HG02588 (cell line): ENCODE data around the gene CALN1.
"Not testable (repeated sequence)": the region's sequence is repeated elsewhere in the genome, so short reads cannot be mapped to it uniquely, and the experiment has no call there.

Experiments used
- ATAC-seq: cut with Tn5 transposase; IDR thresholded peaks from one replicate; pipeline ENCODE4 v1.9.1; 2021; ENCODE audit warnings: mild to moderate bottlenecking, moderate library complexity; ENCODE audit not compliant: unreplicated experiment

Gene CALN1

DNA sequence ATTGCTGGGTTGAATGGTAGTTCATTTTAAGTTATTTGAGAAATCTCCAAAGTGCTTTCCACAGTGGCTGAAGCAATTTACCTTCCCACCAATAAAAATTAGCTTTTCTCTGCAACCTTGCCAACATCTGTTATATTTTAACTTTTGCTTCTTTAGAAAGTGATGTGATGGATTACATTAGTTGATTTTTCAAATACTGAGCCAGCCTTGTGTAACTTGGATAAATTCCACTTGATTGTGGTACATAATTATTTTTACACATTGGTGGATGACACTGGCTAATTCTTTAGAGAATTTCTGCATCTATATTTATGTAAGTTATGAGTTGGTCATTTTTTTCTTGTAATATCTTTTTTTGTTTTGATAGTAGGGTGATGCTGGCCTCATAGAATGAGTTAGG lies 646.1 kb downstream of the CALN1 start:
- no peak for ATAC-seq

- no peak for ATAC-seq
Observed at GRCh38 chr7:71761336-71761735, 650.8 kb downstream of the CALN1 start.

DNA sequence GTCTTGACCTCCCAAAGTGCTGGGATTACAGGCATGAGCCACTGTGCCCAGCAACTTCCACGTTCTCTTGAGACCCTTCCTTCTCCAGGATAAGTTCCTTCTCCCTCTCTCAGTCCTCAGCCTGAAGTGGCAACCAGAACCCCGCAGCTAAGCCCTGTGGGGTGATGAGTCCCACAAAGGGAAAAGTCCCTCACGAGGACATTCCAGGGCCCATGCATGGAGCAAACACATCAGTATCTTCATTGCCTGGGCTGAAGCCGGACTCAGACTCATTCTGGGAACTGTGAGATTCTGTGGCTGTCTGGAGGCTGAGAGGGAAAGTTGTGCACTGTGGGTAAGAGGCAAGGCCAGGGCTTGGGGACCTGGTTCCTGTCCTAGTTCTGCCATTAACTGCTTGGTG lies 657.3 kb downstream of the CALN1 start:
- no peak for ATAC-seq

GRCh38 chr7:71753956-71754664 lies 658.0 kb downstream of the CALN1 start:
- ATAC-seq: no peak

GRCh38 chr7:71753236-71753635 lies 658.9 kb downstream of the CALN1 start:
- ATAC-seq: no peak

GRCh38 chr7:71752171-71752935 lies 659.8 kb downstream of the CALN1 start:
- no peak for ATAC-seq

DNA sequence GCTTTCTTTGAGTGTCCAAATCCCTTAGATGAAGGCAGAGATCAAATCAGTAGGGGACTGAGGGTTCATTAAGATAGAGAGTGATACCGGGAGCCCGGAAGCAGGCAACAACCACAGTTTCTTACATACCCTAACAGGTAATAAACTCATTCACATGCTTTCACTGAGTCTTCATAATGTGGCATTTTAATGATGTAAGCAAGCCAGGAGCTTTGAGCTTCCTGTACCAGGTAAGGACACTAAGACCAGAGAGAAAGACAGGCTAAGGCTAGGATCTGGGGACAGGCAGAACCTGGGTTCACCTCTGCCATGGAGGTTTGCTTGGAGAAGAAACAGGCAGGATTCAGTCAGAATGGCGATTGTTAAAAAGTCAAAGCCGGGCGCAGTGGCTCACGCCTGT lies 661.8 kb downstream of the CALN1 start:
- no peak for ATAC-seq

- ATAC-seq: no peak
Observed at GRCh38 chr7:71746006-71746405, 666.1 kb downstream of the CALN1 start.

GRCh38 chr7:71740174-71740560 lies 672.0 kb downstream of the CALN1 start:
- no peak for ATAC-seq

- ATAC-seq: no peak
Observed at GRCh38 chr7:71739520-71740173, 672.5 kb downstream of the CALN1 start.

DNA sequence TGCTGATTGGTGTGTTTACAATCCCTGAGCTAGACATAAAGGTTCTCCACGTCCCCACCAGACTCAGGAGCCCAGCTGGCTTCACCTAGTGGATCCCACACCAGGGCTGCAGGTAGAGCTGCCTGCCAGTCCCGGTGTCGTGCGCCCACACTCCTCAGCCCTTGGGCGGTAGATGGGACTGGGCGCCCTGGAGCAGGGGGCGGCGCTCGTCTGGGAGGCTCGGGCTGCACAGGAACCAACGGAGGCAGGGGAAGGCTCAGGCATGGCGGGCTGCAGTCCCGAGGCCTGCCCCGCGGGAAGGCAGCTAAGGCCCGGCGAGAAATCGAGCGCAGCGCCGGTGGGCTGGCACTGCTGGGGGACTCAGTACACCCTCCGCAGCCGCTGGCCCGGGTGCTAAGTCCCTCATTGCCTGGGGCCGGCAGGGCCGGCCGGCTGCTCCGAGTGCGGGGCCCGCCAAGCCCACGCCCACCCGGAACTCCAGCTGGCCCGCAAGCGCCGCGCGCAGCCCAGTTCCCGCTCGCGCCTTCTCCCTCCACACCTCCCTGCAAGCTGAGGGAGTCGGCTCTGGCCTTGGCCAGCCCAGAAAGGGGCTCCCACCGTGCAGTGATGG lies 674.1 kb downstream of the CALN1 start:
- not testable (repeated sequence) for ATAC-seq

DNA sequence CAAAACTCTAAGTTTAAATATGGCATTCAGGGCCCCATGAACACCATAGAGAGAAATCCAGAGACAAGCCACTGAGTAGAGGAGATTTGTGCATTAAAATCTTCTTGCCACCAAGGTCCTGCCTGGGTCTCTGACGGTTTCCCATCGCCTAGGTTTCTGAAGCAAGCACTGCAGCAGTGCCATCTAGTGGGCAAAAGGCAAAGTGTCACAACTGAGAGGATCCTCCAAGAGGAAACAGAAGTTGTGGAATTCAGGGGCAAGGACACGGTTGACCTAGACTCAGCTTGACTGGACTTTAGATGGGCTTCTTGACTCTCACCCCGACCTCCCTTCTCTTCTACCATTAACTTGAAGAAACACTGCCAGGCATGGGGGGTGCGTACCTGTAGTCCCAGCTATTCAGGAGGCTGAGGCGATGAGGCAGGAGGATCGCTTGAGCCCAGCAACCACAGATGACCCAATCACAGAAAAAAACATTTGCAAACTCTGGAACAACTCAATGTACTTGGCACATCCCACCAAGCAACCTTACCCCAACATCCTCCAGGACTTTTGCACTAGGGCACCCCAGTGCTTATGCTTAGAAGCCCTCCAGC lies 676.1 kb downstream of the CALN1 start:
- ATAC-seq: no peak

DNA sequence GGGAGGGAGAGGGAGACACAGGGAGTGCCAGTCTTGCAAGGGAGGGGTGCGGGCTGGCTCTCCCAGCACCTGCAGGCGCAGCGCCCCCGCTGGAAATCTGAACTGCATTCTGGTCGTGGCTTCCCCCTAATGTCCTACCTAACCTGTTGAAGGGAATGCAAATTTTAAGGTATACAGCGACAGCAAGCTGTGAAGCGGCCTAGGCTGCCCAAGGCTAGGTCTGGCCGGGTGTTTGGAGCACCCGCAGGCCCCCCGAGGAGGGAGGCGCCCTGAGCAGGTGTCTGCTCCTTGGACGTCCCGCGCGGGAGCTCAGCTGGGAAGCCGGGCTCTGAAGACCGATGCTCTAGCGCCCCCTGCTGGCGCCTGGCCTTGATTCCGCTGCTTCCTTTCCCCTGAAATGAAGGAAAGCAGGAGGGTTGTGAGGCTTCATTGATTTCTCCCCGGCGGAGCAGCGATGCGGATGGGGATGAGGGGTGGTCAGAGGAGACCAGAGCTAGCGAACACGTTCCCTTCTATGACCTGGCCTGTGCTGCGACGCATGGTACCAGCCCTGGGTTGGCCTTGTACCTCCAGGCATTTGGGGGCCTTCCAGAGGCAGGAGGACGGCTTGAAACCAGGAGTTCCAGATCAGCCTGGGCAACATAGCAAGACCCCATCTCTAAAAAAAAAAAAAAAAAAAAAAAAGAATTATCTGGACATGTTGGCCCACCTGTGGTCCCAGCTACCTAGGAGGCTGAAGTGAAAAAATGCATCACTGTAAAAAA lies 678.8 kb downstream of the CALN1 start:
- no peak for ATAC-seq

DNA sequence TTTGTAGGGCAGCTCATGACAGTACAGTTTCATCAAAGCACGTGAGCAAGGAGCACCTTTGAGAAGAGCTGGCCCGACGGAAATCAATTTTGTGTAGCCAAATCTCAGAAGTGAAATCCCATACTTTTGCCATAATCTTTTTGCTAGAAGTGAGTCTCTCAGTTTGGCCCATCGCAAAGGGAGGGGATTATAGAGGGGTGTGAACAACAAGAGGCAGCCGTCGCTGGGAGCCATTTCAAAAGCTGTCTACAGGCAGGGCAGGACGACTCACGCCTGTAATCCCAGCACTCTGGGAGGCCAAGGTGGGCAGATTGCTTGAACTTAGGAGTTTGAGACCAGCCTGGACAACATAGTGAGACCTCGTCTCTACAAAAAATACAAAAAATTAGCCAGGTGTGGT lies 680.4 kb downstream of the CALN1 start:
- ATAC-seq: no peak
